Kidney (tissue), 14 donors: ENCODE data around the gene HNRNPF. TPM values are rescaled to one million over a fixed set of nuclear protein-coding genes. Genes with fewer than 3 reads are reported as not detected.

ENCODE experiments used
- DNase-seq, 5 donors: peaks; one replicate each; pipeline ENCODE4 v3.0.0-alpha.2; 2013 to 2020
- FAIRE-seq: peaks from 2 replicates; lab custom pipeline; 2012; peaks lifted over from hg19 to GRCh38; lab: Jason Lieb, UNC
- H3K27ac ChIP-seq, 2 donors: one replicate each; pipeline ENCODE4 v1.7.0; 2013; ENCODE audit warnings: low read depth in 2 of 2, low read length in 2 of 2, inconsistent platforms in 1 of 2
- H3K27me3 ChIP-seq: one replicate; pipeline ENCODE4 v1.7.1; 2013; ENCODE audit warnings: low read length, inconsistent platforms; ENCODE audit not compliant: control insufficient read depth, insufficient read depth
- H3K36me3 ChIP-seq, 3 donors: one replicate each; pipeline versions ENCODE4 v1.7.0 to v1.7.1; 2013; ENCODE audit warnings: low read length in 3 of 3, control low read depth in 1 of 3, inconsistent platforms in 1 of 3; ENCODE audit not compliant: insufficient read depth in 3 of 3, control insufficient read depth in 2 of 3
- H3K4me1 ChIP-seq, 3 donors: one replicate each; pipeline versions ENCODE4 v1.7.0 to v1.7.1; 2013; ENCODE audit warnings: low read length in 3 of 3, inconsistent platforms in 1 of 3, low read depth in 1 of 3; ENCODE audit not compliant: control insufficient read depth in 2 of 3, insufficient read depth in 2 of 3
- H3K4me3 ChIP-seq, 3 donors: one replicate each; pipeline versions ENCODE4 v1.7.0 to v1.8.1; 2013; ENCODE audit warnings: low read length in 3 of 3, control low read depth in 1 of 3, inconsistent platforms in 1 of 3
- H3K9ac ChIP-seq, 3 donors: one replicate each; pipeline versions ENCODE4 v1.7.0 to v1.7.1; 2013; ENCODE audit warnings: low read length in 3 of 3, control low read depth in 1 of 3, inconsistent platforms in 1 of 3
- H3K9me3 ChIP-seq, 3 donors: one replicate each; pipeline versions ENCODE4 v1.7.0 to v1.7.1; 2013; ENCODE audit warnings: low read length in 3 of 3, control low read depth in 1 of 3, inconsistent platforms in 1 of 3; ENCODE audit not compliant: control insufficient read depth in 2 of 3, insufficient read depth in 1 of 3
- CTCF ChIP-seq: IDR thresholded peaks from 3 replicates; pipeline ENCODE4 v1.5.1; 2012; ENCODE audit warnings: mild to moderate bottlenecking, moderate library complexity, borderline replicate concordance; ENCODE audit not compliant: insufficient read depth; ENCODE audit errors: extremely low read depth
- intact Hi-C: fragments of 100-400 bp; cut with DNase I; formaldehyde crosslinking; loops from one replicate; pipeline ENCODE4 v1.11.1; 2022
- polyA plus RNA-seq: library from polyadenylated mRNA; stranded (reverse); fragments of 350-450 nt; fragmentation: Illumina TruSeq; extraction: RNeasy Lipid Tissue Mini Kit (QIAGEN cat#74804); gene quantifications from one replicate; pipeline ENCODE4 v1.2.3, GENCODE V29; 2014; ENCODE audit warnings: low read depth, low replicate concordance; ENCODE audit not compliant: insufficient read depth
- total RNA-seq: library from RNA; stranded (reverse); fragmentation: NEBNext Ultra II Directional; extraction: Animal tissue kit (Norgen Biotek cat#: 25700); gene quantifications from one replicate; pipeline ENCODE4 v1.2.1, GENCODE V29; 2021
- donor health status: control.
- donor health status: control.
- donor health status: control.
- donor health status: control.
- donor health status: control.
- donor health status: DM: yes; HTN: yes; CAD: no.
- donor health status: Normal renal cell carcinoma (clear cell type).

HNRNPF gene
- total and polyA plus RNA-seq, 2 donors from 2014 or later = 74.0 to 190 TPM

GRCh38 chr10:43401627-43402026 is 7.4 kb downstream of the HNRNPF start:
- H3K9me3 ChIP-seq = no peaks in the 10 kb centered on the region
- intact Hi-C loops = no loop called here
- H3K27ac ChIP-seq = no peak overlapping the region
- no peak overlapping the region for H3K9ac ChIP-seq
- H3K27me3 ChIP-seq = no peaks in the 10 kb centered on the region
- DNase-seq = peak in 1 of 5 donors; percentile 23
- H3K4me3 ChIP-seq = no peak overlapping the region
- peaks cover 0 to 22% (median 18%) of the 10 kb centered on the region in 3 donors for H3K4me1 ChIP-seq
- peaks cover 0 to 3% (median 0%) of the 10 kb centered on the region in 3 donors for H3K36me3 ChIP-seq
- FAIRE-seq = no peak
- no peak for TF ChIP-seq CTCF

GRCh38 chr10:43399320-43400310 is 9.4 kb downstream of the HNRNPF start:
- Histone ChIP-seq H3K4me1 (peaks cover 0 to 27% (median 8%) of the 10 kb centered on the region in 3 donors), H3K9ac (no peak overlapping the region), H3K9me3 (no peaks in the 10 kb centered on the region), H3K27me3 (no peaks in the 10 kb centered on the region), H3K4me3 (no peak overlapping the region), H3K27ac (no peak overlapping the region), H3K36me3 (peaks cover 0 to 5% (median 0%) of the 10 kb centered on the region in 3 donors)
- DNase-seq (no peak), FAIRE-seq (no peak)
- intact Hi-C loops = no loop called here
- TF ChIP-seq CTCF = no peak

GRCh38 chr10:43398939-43399319 is 10.1 kb downstream of the HNRNPF start:
- Histone ChIP-seq H3K9me3 (no peaks in the 10 kb centered on the region), H3K4me1 (peaks cover 0 to 28% (median 11%) of the 10 kb centered on the region in 3 donors), H3K27me3 (no peaks in the 10 kb centered on the region), H3K36me3 (peaks cover 0 to 12% (median 0%) of the 10 kb centered on the region in 3 donors), H3K4me3 (no peak overlapping the region), H3K27ac (no peak overlapping the region), H3K9ac (no peak overlapping the region)
- no peak for FAIRE-seq
- intact Hi-C loops = no loop called here
- DNase-seq = no peak
- TF ChIP-seq CTCF = no peak
